Measurements from ENCODE around the gene MACIR. TPM values are rescaled to one million over a fixed set of nuclear protein-coding genes. Genes with fewer than 3 reads are reported as not detected.

MACIR gene
- total and polyA plus RNA-seq, 9 of the 15 experiments (the other 6 are each of a cell fraction or from before 2014, with no cell fraction given): 1.4 to 11.6 (median 9.4) TPM

GRCh38 chr5:103280967-103281366 lies 22.4 kb downstream of the MACIR start:
- DNase-seq (ENCODE audit: extremely low read depth in 1 of 4, low spot score in 3 of 4): peak in 3 of 4 experiments; percentile 18 to 51 (median 39)
- 24% methylated on average over 3 of the region's 3 CpGs for WGBS (ENCODE audit: insufficient coverage, low coverage, missing lambda C conversion rate)
- intact Hi-C loops (cut with micrococcal nuclease): no loop called here
- Histone ChIP-seq H3K27me3 (ENCODE audit: control insufficient read depth in 2 of 2, insufficient read depth in 2 of 2, low read length in 2 of 2) (no peaks in the 10 kb centered on the region), H3K9me3 (replicated peaks; ENCODE audit: control insufficient read depth, insufficient read depth, low read depth, low read length) (no peaks in the 10 kb centered on the region), H3K9me1 (ENCODE audit: control insufficient read depth, insufficient read depth, low read length) (no peaks in the 10 kb centered on the region), H3K79me2 (ENCODE audit: control insufficient read depth, insufficient read depth, low read length) (0 out of 3 replicates have a peak, but pooled peaks cover 2% of the 10 kb centered on the region), H4K20me1 (replicated peaks; ENCODE audit: control insufficient read depth, insufficient read depth, low read length) (no peaks in the 10 kb centered on the region), H3K4me2 (ENCODE audit: insufficient read depth, low read length) (peak overlapping the region; percentile 40; the same call in 1 of the 2 replicates), H3K9ac (ENCODE audit: insufficient read depth in 1 of 2, low read depth in 2 of 2, low read length in 2 of 2) (no peak overlapping the region), H3K4me3 (no peak overlapping the region), H3K27ac (ENCODE audit: extremely low read depth, low read depth, low read length) (no peak overlapping the region), H3K4me1 (replicated peaks in 1 of 2; ENCODE audit: control insufficient read depth in 2 of 2, insufficient read depth in 2 of 2, low read length in 2 of 2) (peaks cover 0 to 8% of the 10 kb centered on the region in 2 experiments; a peak in 2 of 5 replicates), H2AFZ (ENCODE audit: low read depth, low read length) (no peak overlapping the region), H3K36me3 (ENCODE audit: control insufficient read depth, insufficient read depth, low read length) (peaks cover 19% of the 10 kb centered on the region)
- POLR2A ChIA-PET: interaction anchor here (0.8 to 1.0 kb wide), 2 partner anchors 80 to 1141 kb away, joined by 3 read pairs; no protein-coding TSS in a partner anchor
- FAIRE-seq: peak; percentile 72
- peak; percentile 87 for ATAC-seq
- in situ Hi-C loops (cut with MboI): no loop called here
- CTCF ChIA-PET (ENCODE audit: low intra/inter-chr PET ratio): no interaction called here
- no TSS peak for BruUV-seq (replicated peaks)
- no peak for TF ChIP-seq HMG20A (CRISPR knock-in tag; conservative IDR thresholded peaks at IDR 0.05)
- TF ChIP-seq ETV1 (tag; conservative IDR thresholded peaks at IDR 0.05; ENCODE audit: low read depth): no peak
- TF ChIP-seq ZNF146 (CRISPR knock-in tag; IDR thresholded peaks at IDR 0.05; ENCODE audit: unreplicated experiment): no peak
- TF ChIP-seq, protein P1, sequence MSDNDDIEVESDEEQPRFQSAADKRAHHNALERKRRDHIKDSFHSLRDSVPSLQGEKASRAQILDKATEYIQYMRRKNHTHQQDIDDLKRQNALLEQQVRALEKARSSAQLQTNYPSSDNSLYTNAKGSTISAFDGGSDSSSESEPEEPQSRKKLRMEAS (CRISPR knock-in tag; IDR thresholded peaks at IDR 0.05): no peak
- TF ChIP-seq LEF1 (IDR thresholded peaks at IDR 0.05): no peak
- TF ChIP-seq PCBP2 (IDR thresholded peaks at IDR 0.05; ENCODE audit: low read depth, low read length, poor library complexity, severe bottlenecking): no peak
- no peak for TF ChIP-seq MCM2 (IDR thresholded peaks at IDR 0.05; ENCODE audit: low read depth)
- no peak for TF ChIP-seq CREBBP (IDR thresholded peaks at IDR 0.05; ENCODE audit: low read depth, low read length)
- TF ChIP-seq MXD1 (CRISPR knock-in tag; IDR thresholded peaks at IDR 0.05; ENCODE audit: borderline replicate concordance, poor library complexity, severe bottlenecking): no peak
- TF ChIP-seq GATA2 (CRISPR knock-in tag; IDR thresholded peaks at IDR 0.05): no peak
- TF ChIP-seq, protein P2, sequence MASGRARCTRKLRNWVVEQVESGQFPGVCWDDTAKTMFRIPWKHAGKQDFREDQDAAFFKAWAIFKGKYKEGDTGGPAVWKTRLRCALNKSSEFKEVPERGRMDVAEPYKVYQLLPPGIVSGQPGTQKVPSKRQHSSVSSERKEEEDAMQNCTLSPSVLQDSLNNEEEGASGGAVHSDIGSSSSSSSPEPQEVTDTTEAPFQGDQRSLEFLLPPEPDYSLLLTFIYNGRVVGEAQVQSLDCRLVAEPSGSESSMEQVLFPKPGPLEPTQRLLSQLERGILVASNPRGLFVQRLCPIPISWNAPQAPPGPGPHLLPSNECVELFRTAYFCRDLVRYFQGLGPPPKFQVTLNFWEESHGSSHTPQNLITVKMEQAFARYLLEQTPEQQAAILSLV (tag; IDR thresholded peaks at IDR 0.05): no peak
- no peak for TF ChIP-seq NCOA1 (IDR thresholded peaks at IDR 0.05; ENCODE audit: low read depth)
- no peak for TF ChIP-seq BRD4 (IDR thresholded peaks at IDR 0.05)
- no peak for TF ChIP-seq CBFB (CRISPR knock-in tag; IDR thresholded peaks at IDR 0.05)
- no peak for TF ChIP-seq ZNF551 (CRISPR knock-in tag; IDR thresholded peaks at IDR 0.05)
- TF ChIP-seq MXI1 (IDR thresholded peaks at IDR 0.05; ENCODE audit: low read depth, low read length): no peak
- TF ChIP-seq, protein P3, sequence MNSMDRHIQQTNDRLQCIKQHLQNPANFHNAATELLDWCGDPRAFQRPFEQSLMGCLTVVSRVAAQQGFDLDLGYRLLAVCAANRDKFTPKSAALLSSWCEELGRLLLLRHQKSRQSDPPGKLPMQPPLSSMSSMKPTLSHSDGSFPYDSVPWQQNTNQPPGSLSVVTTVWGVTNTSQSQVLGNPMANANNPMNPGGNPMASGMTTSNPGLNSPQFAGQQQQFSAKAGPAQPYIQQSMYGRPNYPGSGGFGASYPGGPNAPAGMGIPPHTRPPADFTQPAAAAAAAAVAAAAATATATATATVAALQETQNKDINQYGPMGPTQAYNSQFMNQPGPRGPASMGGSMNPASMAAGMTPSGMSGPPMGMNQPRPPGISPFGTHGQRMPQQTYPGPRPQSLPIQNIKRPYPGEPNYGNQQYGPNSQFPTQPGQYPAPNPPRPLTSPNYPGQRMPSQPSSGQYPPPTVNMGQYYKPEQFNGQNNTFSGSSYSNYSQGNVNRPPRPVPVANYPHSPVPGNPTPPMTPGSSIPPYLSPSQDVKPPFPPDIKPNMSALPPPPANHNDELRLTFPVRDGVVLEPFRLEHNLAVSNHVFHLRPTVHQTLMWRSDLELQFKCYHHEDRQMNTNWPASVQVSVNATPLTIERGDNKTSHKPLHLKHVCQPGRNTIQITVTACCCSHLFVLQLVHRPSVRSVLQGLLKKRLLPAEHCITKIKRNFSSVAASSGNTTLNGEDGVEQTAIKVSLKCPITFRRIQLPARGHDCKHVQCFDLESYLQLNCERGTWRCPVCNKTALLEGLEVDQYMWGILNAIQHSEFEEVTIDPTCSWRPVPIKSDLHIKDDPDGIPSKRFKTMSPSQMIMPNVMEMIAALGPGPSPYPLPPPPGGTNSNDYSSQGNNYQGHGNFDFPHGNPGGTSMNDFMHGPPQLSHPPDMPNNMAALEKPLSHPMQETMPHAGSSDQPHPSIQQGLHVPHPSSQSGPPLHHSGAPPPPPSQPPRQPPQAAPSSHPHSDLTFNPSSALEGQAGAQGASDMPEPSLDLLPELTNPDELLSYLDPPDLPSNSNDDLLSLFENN (IDR thresholded peaks at IDR 0.05; ENCODE audit: low read depth in 2 of 2, low read length in 2 of 2): 0 out of 4 replicates have a peak, but pooled peaks of 1 of the 2 experiments have one; percentile 55
- no peak for TF ChIP-seq CSDE1 (IDR thresholded peaks at IDR 0.05)
- TF ChIP-seq SLC30A9 (CRISPR knock-in tag; IDR thresholded peaks at IDR 0.05): no peak
